Measurements from ENCODE around the gene SLIT1.

Gene SLIT1

DNA sequence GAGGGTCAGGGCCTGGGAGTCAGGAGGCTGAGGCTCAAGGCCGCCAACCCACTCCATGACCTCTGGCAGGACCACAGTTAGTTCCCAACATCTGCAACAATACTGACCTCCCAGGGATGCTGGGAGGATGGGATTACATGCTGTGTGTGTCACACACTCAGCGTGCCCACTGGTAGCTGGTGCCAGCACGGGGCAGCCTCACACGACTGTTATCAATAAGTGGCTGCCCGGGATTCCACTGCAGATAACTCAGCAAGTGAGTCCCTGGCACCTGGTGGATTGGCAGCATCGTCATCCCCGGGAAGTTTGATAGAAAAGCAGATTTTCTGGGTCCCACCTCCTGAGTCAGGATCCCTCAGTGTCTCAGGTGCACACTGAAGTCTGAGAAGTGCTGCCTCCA lies 110.3 kb downstream of the SLIT1 start:
- Histone ChIP-seq H3K9ac (ENCODE audit: low read length) (no peak overlapping the region), H3K27me3 (ENCODE audit: low read length) (no peaks in the 10 kb centered on the region), H3K9me2 (replicated peaks; ENCODE audit: insufficient read depth, low read length) (no peaks in the 10 kb centered on the region), H3K36me3 (ENCODE audit: low read length) (no peaks in the 10 kb centered on the region), H3K9me3 (ENCODE audit: insufficient read depth, low read length) (no peaks in the 10 kb centered on the region), H3F3A (ENCODE audit: insufficient read depth) (no peaks in the 10 kb centered on the region), H4K20me1 (ENCODE audit: low read depth, low read length) (no peaks in the 10 kb centered on the region), H3K79me2 (ENCODE audit: insufficient read depth, low read length) (no peaks in the 10 kb centered on the region), H3K4me2 (ENCODE audit: low read depth, low read length, poor library complexity, severe bottlenecking) (no peak overlapping the region), H3K27ac (ENCODE audit: low read depth, low read length) (no peak overlapping the region), H2AFZ (ENCODE audit: low read depth, low read length, severe bottlenecking) (no peak overlapping the region), H3K4me3 (ENCODE audit: insufficient read depth, low read length, poor library complexity, severe bottlenecking) (no peak overlapping the region)
- no peak for TF ChIP-seq CTCF (IDR thresholded peaks at IDR 0.05; ENCODE audit: insufficient read depth, low read length, poor library complexity, severe bottlenecking)
- TF ChIP-seq EZH2phosphoT487 (conservative IDR thresholded peaks at IDR 0.05; ENCODE audit: low read length), result no peak

- TF ChIP-seq CTCF (IDR thresholded peaks at IDR 0.05; ENCODE audit: insufficient read depth, low read length, poor library complexity, severe bottlenecking) (no peak), EZH2phosphoT487 (conservative IDR thresholded peaks at IDR 0.05; ENCODE audit: low read length) (no peak)
- H2AFZ ChIP-seq (ENCODE audit: low read depth, low read length, severe bottlenecking), result no peak overlapping the region
- H3K27me3 ChIP-seq (ENCODE audit: low read length), result no peaks in the 10 kb centered on the region
Measured at GRCh38 chr10:97074256-97075145, 111.3 kb downstream of the SLIT1 start.

DNA sequence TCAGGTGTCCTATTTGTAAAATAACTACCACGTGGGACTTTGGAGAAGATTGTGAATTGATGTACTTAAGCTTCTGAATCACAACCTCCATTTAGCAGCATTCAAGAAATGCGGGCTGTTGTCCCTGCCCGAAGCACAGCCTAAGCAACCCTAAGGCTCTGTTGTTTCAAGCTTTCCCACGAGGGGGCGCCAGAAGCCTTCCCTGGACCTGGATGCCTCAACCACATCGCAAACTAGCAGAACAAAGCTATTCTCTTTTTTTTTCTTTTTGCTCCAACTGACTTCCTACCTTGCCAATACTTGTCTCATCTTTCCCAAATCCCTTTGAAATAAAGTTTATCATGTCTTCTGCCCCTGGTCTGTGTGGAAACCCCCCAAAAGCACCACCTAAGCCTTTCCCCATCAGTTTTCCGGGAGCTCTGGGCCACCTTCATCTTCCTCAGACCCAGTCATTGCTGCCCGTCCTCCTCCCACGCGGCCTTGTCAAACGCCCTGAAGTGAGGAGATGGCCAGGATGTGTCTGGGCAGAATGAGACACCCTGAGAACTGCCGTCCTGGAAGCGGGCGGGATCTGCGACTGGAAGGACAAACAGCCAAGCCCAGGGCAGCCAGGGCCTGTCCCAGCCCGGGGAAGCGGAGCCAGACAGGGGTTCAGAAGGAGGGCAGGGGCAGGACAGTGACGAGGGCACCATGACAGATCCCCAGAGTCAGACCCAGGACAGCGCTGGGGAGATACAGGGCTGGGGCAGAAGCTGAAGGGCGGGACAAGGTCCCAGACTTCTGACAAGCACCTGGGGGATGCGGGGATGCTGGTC lies 112.7 kb downstream of the SLIT1 start:
- H3K4me2 ChIP-seq (ENCODE audit: low read depth, low read length, poor library complexity, severe bottlenecking), result no peak overlapping the region
- no peaks in the 10 kb centered on the region for H3K9me3 ChIP-seq (ENCODE audit: insufficient read depth, low read length)
- H3K36me3 ChIP-seq (ENCODE audit: low read length), result no peaks in the 10 kb centered on the region
- no peak overlapping the region for H3K27ac ChIP-seq (ENCODE audit: low read depth, low read length)
- no peaks in the 10 kb centered on the region for H4K20me1 ChIP-seq (ENCODE audit: low read depth, low read length)
- H3K27me3 ChIP-seq (ENCODE audit: low read length), result no peaks in the 10 kb centered on the region
- no peaks in the 10 kb centered on the region for H3K9me2 ChIP-seq (replicated peaks; ENCODE audit: insufficient read depth, low read length)
- TF ChIP-seq EZH2phosphoT487 (conservative IDR thresholded peaks at IDR 0.05; ENCODE audit: low read length) (no peak), CTCF (IDR thresholded peaks at IDR 0.05; ENCODE audit: insufficient read depth, low read length, poor library complexity, severe bottlenecking) (peak; percentile 74)
- H2AFZ ChIP-seq (ENCODE audit: low read depth, low read length, severe bottlenecking), result no peak overlapping the region
- H3K79me2 ChIP-seq (ENCODE audit: insufficient read depth, low read length), result no peaks in the 10 kb centered on the region
- H3K9ac ChIP-seq (ENCODE audit: low read length), result no peak overlapping the region
- H3F3A ChIP-seq (ENCODE audit: insufficient read depth), result no peaks in the 10 kb centered on the region
- no peak overlapping the region for H3K4me3 ChIP-seq (ENCODE audit: insufficient read depth, low read length, poor library complexity, severe bottlenecking)

More at GRCh38 chr10:97074256-97075145, 111.3 kb downstream of the SLIT1 start:
- Histone ChIP-seq H3K79me2 (ENCODE audit: insufficient read depth, low read length) (no peaks in the 10 kb centered on the region), H3K4me3 (ENCODE audit: insufficient read depth, low read length, poor library complexity, severe bottlenecking) (no peak overlapping the region), H3K36me3 (ENCODE audit: low read length) (no peaks in the 10 kb centered on the region), H3K9me2 (replicated peaks; ENCODE audit: insufficient read depth, low read length) (no peaks in the 10 kb centered on the region), H3F3A (ENCODE audit: insufficient read depth) (no peaks in the 10 kb centered on the region), H3K4me2 (ENCODE audit: low read depth, low read length, poor library complexity, severe bottlenecking) (no peak overlapping the region), H3K9ac (ENCODE audit: low read length) (no peak overlapping the region), H4K20me1 (ENCODE audit: low read depth, low read length) (no peaks in the 10 kb centered on the region), H3K9me3 (ENCODE audit: insufficient read depth, low read length) (no peaks in the 10 kb centered on the region), H3K27ac (ENCODE audit: low read depth, low read length) (no peak overlapping the region)

Measured in SU-DHL-6 (cell line).